Measurements from ENCODE around the gene ARID1A.

DNA sequence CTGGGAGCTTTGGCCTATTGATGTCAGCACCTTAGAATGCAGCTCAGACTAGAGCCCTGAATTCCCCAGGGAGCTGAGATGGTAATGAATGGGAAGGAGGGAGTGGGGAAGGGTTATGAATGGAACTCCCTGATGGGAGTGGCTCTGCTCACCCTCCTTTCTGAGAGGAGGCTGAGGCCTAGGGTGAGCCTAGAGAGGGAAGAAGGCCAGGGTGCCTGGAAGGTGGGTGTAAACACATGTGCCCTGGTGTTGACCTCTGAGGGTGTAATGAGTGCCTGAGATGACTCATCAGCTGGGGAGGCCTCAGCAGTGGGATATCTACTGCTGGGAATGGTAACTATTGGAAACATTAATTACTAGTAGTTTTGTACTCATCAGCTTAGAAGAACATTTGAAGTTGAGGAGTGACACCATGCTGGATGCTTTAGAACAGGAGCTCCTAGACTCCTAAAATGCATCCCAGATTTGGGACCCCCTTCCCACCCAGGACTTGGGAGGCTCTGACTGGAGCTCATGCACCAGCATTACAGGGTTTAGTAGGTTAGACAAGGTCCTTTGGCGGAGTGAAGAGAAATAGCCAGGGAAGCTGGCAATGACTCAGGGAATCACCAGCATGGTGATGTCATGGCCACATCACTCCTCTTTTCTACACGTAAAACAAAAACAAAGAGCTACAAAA lies 76.0 kb downstream of the ARID1A start:
- TF ChIP-seq EZH2phosphoT487 (IDR thresholded peaks at IDR 0.05; ENCODE audit: borderline replicate concordance, low read depth, low read length), result no peak
- TF ChIP-seq, protein P1, sequence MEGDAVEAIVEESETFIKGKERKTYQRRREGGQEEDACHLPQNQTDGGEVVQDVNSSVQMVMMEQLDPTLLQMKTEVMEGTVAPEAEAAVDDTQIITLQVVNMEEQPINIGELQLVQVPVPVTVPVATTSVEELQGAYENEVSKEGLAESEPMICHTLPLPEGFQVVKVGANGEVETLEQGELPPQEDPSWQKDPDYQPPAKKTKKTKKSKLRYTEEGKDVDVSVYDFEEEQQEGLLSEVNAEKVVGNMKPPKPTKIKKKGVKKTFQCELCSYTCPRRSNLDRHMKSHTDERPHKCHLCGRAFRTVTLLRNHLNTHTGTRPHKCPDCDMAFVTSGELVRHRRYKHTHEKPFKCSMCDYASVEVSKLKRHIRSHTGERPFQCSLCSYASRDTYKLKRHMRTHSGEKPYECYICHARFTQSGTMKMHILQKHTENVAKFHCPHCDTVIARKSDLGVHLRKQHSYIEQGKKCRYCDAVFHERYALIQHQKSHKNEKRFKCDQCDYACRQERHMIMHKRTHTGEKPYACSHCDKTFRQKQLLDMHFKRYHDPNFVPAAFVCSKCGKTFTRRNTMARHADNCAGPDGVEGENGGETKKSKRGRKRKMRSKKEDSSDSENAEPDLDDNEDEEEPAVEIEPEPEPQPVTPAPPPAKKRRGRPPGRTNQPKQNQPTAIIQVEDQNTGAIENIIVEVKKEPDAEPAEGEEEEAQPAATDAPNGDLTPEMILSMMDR (conservative IDR thresholded peaks at IDR 0.05; ENCODE audit: low read length), result no peak

Measured in OCI-LY7 (cell line).